ENCODE data around the gene CYSTM1. TPM values are rescaled to one million over a fixed set of nuclear protein-coding genes. Genes with fewer than 3 reads are reported as not detected.
A peak's percentile ranks its signal among the peaks of the same experiment; 100 is the strongest.

Gene CYSTM1
- total RNA-seq, 1 donor from 2014 or later, result 8.3 TPM

GRCh38 chr5:140236891-140237598, 62.1 kb downstream of the CYSTM1 start:
- no peak for DNase-seq

- no peak for DNase-seq
Measured at GRCh38 chr5:140238756-140239155, 63.8 kb downstream of the CYSTM1 start.

GRCh38 chr5:140239461-140239860, 64.5 kb downstream of the CYSTM1 start:
- DNase-seq, result no peak

- peak; percentile 76 for DNase-seq
Measured at GRCh38 chr5:140239939-140240700, 65.1 kb downstream of the CYSTM1 start.

GRCh38 chr5:140240987-140241706, 66.2 kb downstream of the CYSTM1 start:
- DNase-seq, result peak; percentile 93

GRCh38 chr5:140242099-140242498, 67.1 kb downstream of the CYSTM1 start:
- DNase-seq, result no peak

- no peak for DNase-seq
Measured at GRCh38 chr5:140242890-140243585, 68.0 kb downstream of the CYSTM1 start.

- no peak for DNase-seq
Measured at GRCh38 chr5:140243706-140244250, 68.8 kb downstream of the CYSTM1 start.

GRCh38 chr5:140244525-140245025, 69.6 kb downstream of the CYSTM1 start:
- peak; percentile 95 for DNase-seq

GRCh38 chr5:140245341-140245740, 70.4 kb downstream of the CYSTM1 start:
- no peak for DNase-seq

- no peak for DNase-seq
Measured at GRCh38 chr5:140245926-140246325, 70.9 kb downstream of the CYSTM1 start.

GRCh38 chr5:140246378-140247122, 71.6 kb downstream of the CYSTM1 start:
- no peak for DNase-seq

- DNase-seq, result peak; percentile 71
Measured at GRCh38 chr5:140248414-140248813, 73.4 kb downstream of the CYSTM1 start.

- no peak for DNase-seq
Measured at GRCh38 chr5:140249536-140249935, 74.5 kb downstream of the CYSTM1 start.

- DNase-seq, result no peak
Measured at GRCh38 chr5:140250386-140250785, 75.4 kb downstream of the CYSTM1 start.

- DNase-seq, result no peak
Measured at GRCh38 chr5:140251527-140251973, 76.6 kb downstream of the CYSTM1 start.

- no peak for DNase-seq
Measured at GRCh38 chr5:140252470-140253126, 77.6 kb downstream of the CYSTM1 start.

- no peak for DNase-seq
Measured at GRCh38 chr5:140253985-140254384, 79.0 kb downstream of the CYSTM1 start.

- DNase-seq, result no peak
Measured at GRCh38 chr5:140255460-140256157, 80.6 kb downstream of the CYSTM1 start.

GRCh38 chr5:140256726-140257125, 81.7 kb downstream of the CYSTM1 start:
- DNase-seq, result no peak
